Breast epithelium (tissue), 4 donors: ENCODE results near the gene AFAP1L1. TPM values are rescaled to one million over a fixed set of nuclear protein-coding genes. Genes with fewer than 3 reads are reported as not detected.

Source experiments
- DNase-seq, 2 donors: peaks; one replicate each; pipeline ENCODE4 v3.0.0-alpha.2; 2019; ENCODE audit warnings: low spot score in 2 of 2
- H3K27ac ChIP-seq, 2 donors: fragments of 200-600 bp; sonication (generic) in 1 of 2; one replicate each; pipeline ENCODE4 v1.5.1; 2016 to 2019; ENCODE audit warnings: mild to moderate bottlenecking in 1 of 2
- H3K27me3 ChIP-seq, 2 donors: fragments of 200-600 bp; sonication (generic) in 1 of 2; one replicate each; pipeline versions ENCODE4 v1.5.1 to v1.6.0; 2017 to 2019; ENCODE audit warnings: control low read depth in 1 of 2, mild to moderate bottlenecking in 1 of 2
- H3K36me3 ChIP-seq: fragments of 200-600 bp; one replicate; pipeline ENCODE4 v1.5.1; 2019
- H3K4me1 ChIP-seq, 2 donors: fragments of 200-600 bp; sonication (generic); one replicate each; pipeline ENCODE4 v1.5.1; 2016 to 2019; ENCODE audit warnings: control low read depth in 1 of 2
- H3K4me3 ChIP-seq, 3 donors: fragments of 200-600 bp; sonication (generic); 1 replicate in 2 of 3; 2 replicates in 1 of 3; pipeline ENCODE4 v1.5.1; 2016 to 2019; ENCODE audit warnings: mild to moderate bottlenecking in 3 of 3, moderate library complexity in 2 of 3
- H3K9me3 ChIP-seq, 2 donors: fragments of 200-600 bp; sonication (generic) in 1 of 2; one replicate each; pipeline ENCODE4 v1.5.1; 2016 to 2019; ENCODE audit warnings: control low read depth in 1 of 2
- POLR2A ChIP-seq: fragments of 450-650 bp; IDR thresholded peaks from one replicate; pipeline ENCODE4 v1.6.1; 2016; ENCODE audit warnings: antibody characterized with exemption, mild to moderate bottlenecking, moderate library complexity
- POLR2AphosphoS5 ChIP-seq, 3 donors: sonication (generic); formaldehyde crosslinking; IDR thresholded peaks; one replicate each; pipeline ENCODE4 v1.6.1; 2017; ENCODE audit warnings: antibody characterized with exemption in 3 of 3
- intact Hi-C: fragments of 100-400 bp; cut with DNase I; formaldehyde crosslinking; loops from one replicate; pipeline ENCODE4 v1.15.1; 2023; ENCODE audit warnings: low total_unique reads
- total RNA-seq, 3 donors: library from RNA; depleted of rRNA; stranded (reverse); fragments of >200 nt; gene quantifications; one replicate each; pipeline ENCODE4 v1.1.0, GENCODE V29; 2016
- TF ChIP-seq, protein P1 (sequence below), 3 donors: fragments of 450-650 bp; IDR thresholded peaks; one replicate each; pipeline ENCODE4 v1.5.1; 2016 to 2017; ENCODE audit warnings: antibody characterized with exemption in 3 of 3, mild to moderate bottlenecking in 3 of 3, moderate library complexity in 3 of 3

The AFAP1L1 gene
- total RNA-seq = 100 to 1,000 TPM in 1 of 3 donors, 10 to 100 TPM in 2; 13.3 to 108 (median 26.5) TPM

DNA sequence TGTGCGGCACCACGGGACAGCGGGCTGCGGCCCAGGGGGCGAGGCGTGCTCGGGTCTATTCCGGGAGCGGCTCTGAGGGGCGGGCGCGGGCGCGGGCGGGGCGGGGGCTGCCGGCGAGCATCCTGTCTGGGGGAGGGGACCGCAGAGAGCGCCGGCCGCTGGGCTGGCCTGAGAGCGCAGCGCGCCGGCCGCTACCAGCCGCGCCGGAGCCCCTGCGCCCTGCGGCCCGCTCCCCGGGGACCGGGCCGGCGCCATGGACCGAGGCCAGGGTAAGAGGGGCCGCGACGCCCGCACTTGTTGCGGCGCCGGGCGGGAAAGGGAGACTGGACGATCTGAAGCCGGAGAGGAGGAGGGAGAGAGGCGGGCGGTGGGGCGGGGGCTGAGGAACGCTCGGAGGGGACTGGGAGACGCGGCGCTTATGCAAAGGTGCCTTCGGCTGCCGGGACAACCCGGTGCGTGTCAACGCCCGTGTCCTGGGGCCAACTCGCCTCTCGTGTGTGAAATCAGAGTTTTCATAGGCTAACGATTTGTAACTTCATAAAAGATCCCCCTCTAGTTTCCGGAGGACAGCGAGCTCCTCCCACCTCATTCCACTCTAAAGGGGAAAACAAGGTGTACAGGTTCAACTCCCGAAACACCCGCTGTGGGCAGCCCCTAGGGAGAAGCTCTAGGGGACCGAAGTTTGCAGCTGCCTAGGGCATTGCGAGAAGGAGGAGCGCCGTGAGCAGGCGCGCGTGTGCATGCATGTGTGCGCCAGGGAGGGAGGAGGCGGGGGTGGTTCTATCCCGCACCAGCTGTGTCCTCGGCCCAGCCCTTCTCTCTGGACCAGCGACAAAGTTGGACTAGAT is at the start of gene AFAP1L1:
Gene AFAP1L1, plus strand, starts transcription at position 144 of the 848 bp plus-strand sequence. Its CDS starts 110 bp downstream, at position 254.
- Histone ChIP-seq H3K27ac (peak within 1 kb of the TSS; percentile 26 to 72), H3K4me3 (peak within 1 kb of the TSS; percentile 65 to 81 (median 71)), H3K9me3 (peaks cover 10 to 12% of the 10 kb centered on the region in 2 donors), H3K4me1 (no peaks in the 10 kb centered on the region), H3K36me3 (no peaks in the 10 kb centered on the region), H3K27me3 (no peaks in the 10 kb centered on the region)
- no peak for DNase-seq
- intact Hi-C loops = no loop called here
- TF ChIP-seq POLR2A (no peak), POLR2AphosphoS5 (IDR thresholded peaks at IDR 0.05) (peak in 1 of 3 donors; percentile 25)
- TF ChIP-seq, protein P1, sequence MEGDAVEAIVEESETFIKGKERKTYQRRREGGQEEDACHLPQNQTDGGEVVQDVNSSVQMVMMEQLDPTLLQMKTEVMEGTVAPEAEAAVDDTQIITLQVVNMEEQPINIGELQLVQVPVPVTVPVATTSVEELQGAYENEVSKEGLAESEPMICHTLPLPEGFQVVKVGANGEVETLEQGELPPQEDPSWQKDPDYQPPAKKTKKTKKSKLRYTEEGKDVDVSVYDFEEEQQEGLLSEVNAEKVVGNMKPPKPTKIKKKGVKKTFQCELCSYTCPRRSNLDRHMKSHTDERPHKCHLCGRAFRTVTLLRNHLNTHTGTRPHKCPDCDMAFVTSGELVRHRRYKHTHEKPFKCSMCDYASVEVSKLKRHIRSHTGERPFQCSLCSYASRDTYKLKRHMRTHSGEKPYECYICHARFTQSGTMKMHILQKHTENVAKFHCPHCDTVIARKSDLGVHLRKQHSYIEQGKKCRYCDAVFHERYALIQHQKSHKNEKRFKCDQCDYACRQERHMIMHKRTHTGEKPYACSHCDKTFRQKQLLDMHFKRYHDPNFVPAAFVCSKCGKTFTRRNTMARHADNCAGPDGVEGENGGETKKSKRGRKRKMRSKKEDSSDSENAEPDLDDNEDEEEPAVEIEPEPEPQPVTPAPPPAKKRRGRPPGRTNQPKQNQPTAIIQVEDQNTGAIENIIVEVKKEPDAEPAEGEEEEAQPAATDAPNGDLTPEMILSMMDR (IDR thresholded peaks at IDR 0.05) = no peak

DNA sequence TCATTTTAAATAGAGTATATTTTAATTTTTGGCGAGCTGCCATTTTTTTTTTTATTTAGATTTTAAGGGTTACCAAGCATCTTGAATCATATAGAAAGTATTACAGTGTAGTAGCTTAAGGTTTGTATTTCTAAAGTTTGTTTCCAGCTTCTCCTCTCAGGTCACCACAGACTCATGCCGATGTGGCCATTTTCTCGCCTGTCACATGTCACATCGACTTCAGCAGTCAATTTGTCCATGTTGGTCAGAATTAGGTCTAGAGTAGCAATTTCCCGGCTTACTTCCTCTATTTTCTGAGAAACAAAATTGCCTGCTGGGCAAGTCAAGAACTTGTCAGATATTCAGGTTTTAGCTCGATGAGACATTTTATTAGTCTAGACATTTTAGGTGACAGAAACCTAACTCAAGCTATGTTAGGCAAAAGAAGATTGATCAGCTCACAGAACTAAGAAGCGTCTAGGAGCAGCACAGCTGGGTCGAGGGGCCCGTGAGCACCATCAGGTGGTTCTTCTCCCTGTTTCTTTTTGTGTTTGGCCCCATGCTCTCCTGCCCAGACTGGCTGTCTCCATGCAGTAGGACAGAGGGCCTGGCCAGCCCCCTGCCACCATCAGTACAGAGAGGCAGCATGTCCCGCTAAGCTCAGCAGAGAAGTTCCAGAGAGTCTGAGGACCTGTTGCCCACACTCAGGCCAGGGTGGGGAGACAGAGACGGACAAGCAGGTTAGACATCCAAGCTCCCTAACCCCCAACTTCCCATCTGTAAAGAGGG is 48.4 kb upstream of the AFAP1L1 start:
- intact Hi-C loops = loop anchor here (10.0 kb wide), 1 partner anchor 68 kb away; no protein-coding TSS in a partner anchor
- no peak overlapping the region for H3K4me3 ChIP-seq
- TF ChIP-seq POLR2AphosphoS5 (IDR thresholded peaks at IDR 0.05) = no peak
- no peak for TF ChIP-seq POLR2A
- TF ChIP-seq, protein P1 (IDR thresholded peaks at IDR 0.05) = no peak
- H3K27ac ChIP-seq = no peak overlapping the region
- no peaks in the 10 kb centered on the region for H3K27me3 ChIP-seq
- H3K4me1 ChIP-seq = no peaks in the 10 kb centered on the region
- no peak for DNase-seq
- no peaks in the 10 kb centered on the region for H3K36me3 ChIP-seq
- no peaks in the 10 kb centered on the region for H3K9me3 ChIP-seq

DNA sequence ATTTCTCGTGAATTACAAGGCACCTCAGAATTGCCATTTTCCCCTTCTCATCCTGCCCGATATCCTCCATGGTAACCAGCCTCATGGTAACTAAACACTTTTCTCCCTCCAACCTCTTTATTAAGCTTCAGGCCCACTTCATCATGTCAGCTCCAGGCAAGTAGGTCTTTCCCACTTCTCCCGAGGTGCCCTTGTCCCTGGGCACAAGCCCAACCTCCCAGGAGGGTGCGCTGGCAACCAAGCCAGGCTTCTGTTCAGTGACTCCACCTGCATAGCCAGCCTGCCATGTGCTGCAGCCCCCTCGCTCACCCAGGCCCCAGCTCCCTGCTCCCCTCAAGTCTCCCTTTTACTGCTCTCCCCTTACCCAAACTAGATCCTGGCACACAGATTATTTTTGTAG is 47.4 kb upstream of the AFAP1L1 start:
- DNase-seq = no peak
- Histone ChIP-seq H3K4me1 (no peaks in the 10 kb centered on the region), H3K9me3 (no peaks in the 10 kb centered on the region), H3K4me3 (no peak overlapping the region), H3K27me3 (no peaks in the 10 kb centered on the region), H3K36me3 (no peaks in the 10 kb centered on the region), H3K27ac (no peak overlapping the region)
- intact Hi-C loops = loop anchor here (10.0 kb wide), 1 partner anchor 69 kb away; no protein-coding TSS in a partner anchor
- TF ChIP-seq, protein P1 (IDR thresholded peaks at IDR 0.05) = no peak
- TF ChIP-seq POLR2AphosphoS5 (IDR thresholded peaks at IDR 0.05) (no peak), POLR2A (no peak)

DNA sequence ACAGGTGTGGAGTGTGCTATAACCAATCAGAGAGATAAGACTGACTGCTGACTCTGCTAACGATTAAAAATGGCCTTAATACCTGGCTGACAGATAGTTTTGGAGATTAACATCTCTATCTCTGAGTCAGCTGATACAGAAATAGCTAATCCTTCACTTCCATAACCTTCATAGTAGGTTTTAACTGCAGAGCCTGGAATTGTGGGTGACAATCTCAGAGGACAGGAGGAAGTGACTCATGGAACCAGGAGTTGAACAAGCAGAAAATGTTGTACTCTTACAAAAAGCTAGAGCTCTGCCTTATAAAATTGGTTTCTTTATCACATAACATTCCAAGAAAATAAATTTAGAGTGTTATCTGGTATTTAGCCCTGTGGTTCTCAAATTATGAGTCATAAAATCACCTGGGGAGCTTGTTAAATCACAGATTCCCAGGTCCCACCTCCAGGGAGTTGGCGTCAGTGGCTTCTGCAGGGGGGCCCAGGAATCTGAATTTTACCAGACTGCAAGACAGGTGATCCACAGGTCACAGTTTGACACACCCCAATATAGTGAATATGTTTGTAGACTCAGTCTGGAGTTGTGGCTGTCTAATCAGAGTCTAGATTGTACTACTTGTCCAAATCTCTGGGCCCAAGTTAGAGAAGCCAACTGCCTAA is 44.4 kb upstream of the AFAP1L1 start:
- no peak overlapping the region for H3K27ac ChIP-seq
- intact Hi-C loops = loop anchor here (10.0 kb wide), 1 partner anchor 72 kb away; no protein-coding TSS in a partner anchor
- TF ChIP-seq, protein P1 (IDR thresholded peaks at IDR 0.05) = no peak
- TF ChIP-seq POLR2AphosphoS5 (IDR thresholded peaks at IDR 0.05) (no peak), POLR2A (no peak)

More for the DNA sequence above, 44.4 kb upstream of the AFAP1L1 start:
- H3K4me1 ChIP-seq = no peaks in the 10 kb centered on the region
- H3K36me3 ChIP-seq = no peaks in the 10 kb centered on the region
- H3K9me3 ChIP-seq = no peaks in the 10 kb centered on the region
- H3K4me3 ChIP-seq = no peak overlapping the region
- no peak for DNase-seq
- H3K27me3 ChIP-seq = no peaks in the 10 kb centered on the region
